OCI-LY1 (cell line): Measurements from ENCODE around the gene FBXO4.

Experiments
- H2AFZ ChIP-seq: fragments of 200-600 bp; sonication (generic), shearing (Covaris generic); 2 replicates; pipeline ENCODE4 v1.6.0; 2014; ENCODE audit warnings: antibody characterized with exemption, mild to moderate bottlenecking, low read length
- H3F3A ChIP-seq: fragments of 200-600 bp; sonication (generic), shearing (Covaris generic); 2 replicates; pipeline ENCODE4 v1.6.0; 2014; ENCODE audit warnings: mild to moderate bottlenecking, antibody characterized with exemption, low read length, moderate library complexity; ENCODE audit not compliant: insufficient read depth
- H3K27ac ChIP-seq: fragments of 200-600 bp; sonication (generic); 2 replicates; pipeline ENCODE4 v1.5.1; 2014; ENCODE audit warnings: low read length, mixed run types, mild to moderate bottlenecking, low read depth; ENCODE audit not compliant: poor library complexity, severe bottlenecking
- H3K27me3 ChIP-seq: fragments of 200-600 bp; sonication (generic); 2 replicates; pipeline ENCODE4 v1.6.0; 2014; ENCODE audit warnings: antibody characterized with exemption, mild to moderate bottlenecking, low read length, moderate library complexity; ENCODE audit not compliant: insufficient read depth
- H3K36me3 ChIP-seq: fragments of 200-600 bp; sonication (generic); 2 replicates; pipeline ENCODE4 v1.6.1; 2014; ENCODE audit warnings: mild to moderate bottlenecking, antibody characterized with exemption, low read length, moderate library complexity, mixed read lengths; ENCODE audit not compliant: insufficient read depth
- H3K4me1 ChIP-seq: fragments of 200-600 bp; sonication (generic); 2 replicates; pipeline ENCODE4 v1.5.1; 2014; ENCODE audit warnings: mild to moderate bottlenecking, low read length, moderate library complexity; ENCODE audit not compliant: insufficient read depth, severe bottlenecking
- H3K4me2 ChIP-seq: fragments of 200-600 bp; sonication (generic), shearing (Covaris generic); 2 replicates; pipeline ENCODE4 v1.6.1; 2014; ENCODE audit warnings: low read length
- H3K4me3 ChIP-seq: fragments of 200-600 bp; sonication (generic); 2 replicates; pipeline ENCODE4 v1.5.1; 2014; ENCODE audit warnings: low read length, low read depth, mild to moderate bottlenecking, mixed read lengths; ENCODE audit not compliant: poor library complexity, severe bottlenecking
- H3K79me2 ChIP-seq: fragments of 200-600 bp; shearing (Covaris generic); 2 replicates; pipeline ENCODE4 v1.6.1; 2016; ENCODE audit warnings: mixed run types, low read length, mixed read lengths; ENCODE audit not compliant: insufficient read depth
- H3K9ac ChIP-seq: fragments of 200-600 bp; sonication (generic), shearing (Covaris generic); 2 replicates; pipeline ENCODE4 v1.6.1; 2014; ENCODE audit warnings: mild to moderate bottlenecking, low read length, mixed read lengths
- H3K9me2 ChIP-seq: fragments of 200-600 bp; sonication (generic), shearing (Covaris generic); 2 replicates; pipeline ENCODE4 v1.6.1; 2014; ENCODE audit warnings: low read depth, mild to moderate bottlenecking, low read length, mixed read lengths
- H3K9me3 ChIP-seq: fragments of 200-600 bp; shearing (Covaris generic); 2 replicates; pipeline ENCODE4 v1.6.1; 2014; ENCODE audit warnings: low read length, mixed read lengths
- H4K20me1 ChIP-seq: fragments of 200-600 bp; sonication (generic), shearing (Covaris generic); 2 replicates; pipeline ENCODE4 v1.6.0; 2016; ENCODE audit warnings: mild to moderate bottlenecking, low read length; ENCODE audit not compliant: insufficient read depth
- EZH2 ChIP-seq: fragments of 200-600 bp; sonication (generic), shearing (Covaris generic); IDR thresholded peaks from 2 replicates; pipeline ENCODE4 v1.8.0; 2017; ENCODE audit warnings: borderline replicate concordance, mixed run types, mild to moderate bottlenecking, antibody characterized with exemption, low read length, moderate library complexity, mixed read lengths
- TF ChIP-seq, protein P1 (sequence below): fragments of 200-600 bp; sonication (generic), shearing (Covaris generic); IDR thresholded peaks from 2 replicates; pipeline ENCODE4 v1.5.1; 2017; ENCODE audit warnings: mild to moderate bottlenecking, antibody characterized with exemption, low read length, moderate library complexity, mixed read lengths

Gene FBXO4

DNA sequence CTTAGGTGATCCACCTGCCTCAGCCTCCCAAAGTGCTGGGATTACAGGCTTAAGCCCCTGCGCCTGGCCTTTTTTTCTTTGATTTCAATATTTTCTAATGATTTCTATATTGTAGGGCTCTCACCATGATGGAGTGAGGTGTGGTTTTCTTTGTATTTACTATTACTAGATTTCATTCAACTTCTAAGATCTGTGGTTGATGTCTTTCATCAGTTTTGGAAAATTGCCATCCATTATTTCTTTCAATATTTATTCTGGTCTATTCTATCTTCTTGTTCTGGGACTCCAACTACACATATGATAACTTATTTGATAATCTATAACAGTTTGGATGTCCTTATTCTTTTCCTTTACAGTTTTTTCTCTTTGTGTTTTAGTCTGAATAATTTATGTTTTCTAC is 31.9 kb downstream of the FBXO4 start:
- Histone ChIP-seq H3K4me2 (no peak overlapping the region), H3K79me2 (no peaks in the 10 kb centered on the region), H3K27me3 (no peaks in the 10 kb centered on the region), H3K9me3 (no peaks in the 10 kb centered on the region; the same call in 1 of the 2 replicates), H3K9me2 (no peaks in the 10 kb centered on the region), H3K27ac (no peak overlapping the region), H3F3A (no peaks in the 10 kb centered on the region), H3K4me1 (no peaks in the 10 kb centered on the region), H3K4me3 (no peak overlapping the region), H2AFZ (no peak overlapping the region), H4K20me1 (no peaks in the 10 kb centered on the region), H3K9ac (no peak overlapping the region), H3K36me3 (no peaks in the 10 kb centered on the region)
- no peak for TF ChIP-seq EZH2
- TF ChIP-seq, protein P1, sequence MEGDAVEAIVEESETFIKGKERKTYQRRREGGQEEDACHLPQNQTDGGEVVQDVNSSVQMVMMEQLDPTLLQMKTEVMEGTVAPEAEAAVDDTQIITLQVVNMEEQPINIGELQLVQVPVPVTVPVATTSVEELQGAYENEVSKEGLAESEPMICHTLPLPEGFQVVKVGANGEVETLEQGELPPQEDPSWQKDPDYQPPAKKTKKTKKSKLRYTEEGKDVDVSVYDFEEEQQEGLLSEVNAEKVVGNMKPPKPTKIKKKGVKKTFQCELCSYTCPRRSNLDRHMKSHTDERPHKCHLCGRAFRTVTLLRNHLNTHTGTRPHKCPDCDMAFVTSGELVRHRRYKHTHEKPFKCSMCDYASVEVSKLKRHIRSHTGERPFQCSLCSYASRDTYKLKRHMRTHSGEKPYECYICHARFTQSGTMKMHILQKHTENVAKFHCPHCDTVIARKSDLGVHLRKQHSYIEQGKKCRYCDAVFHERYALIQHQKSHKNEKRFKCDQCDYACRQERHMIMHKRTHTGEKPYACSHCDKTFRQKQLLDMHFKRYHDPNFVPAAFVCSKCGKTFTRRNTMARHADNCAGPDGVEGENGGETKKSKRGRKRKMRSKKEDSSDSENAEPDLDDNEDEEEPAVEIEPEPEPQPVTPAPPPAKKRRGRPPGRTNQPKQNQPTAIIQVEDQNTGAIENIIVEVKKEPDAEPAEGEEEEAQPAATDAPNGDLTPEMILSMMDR: no peak

DNA sequence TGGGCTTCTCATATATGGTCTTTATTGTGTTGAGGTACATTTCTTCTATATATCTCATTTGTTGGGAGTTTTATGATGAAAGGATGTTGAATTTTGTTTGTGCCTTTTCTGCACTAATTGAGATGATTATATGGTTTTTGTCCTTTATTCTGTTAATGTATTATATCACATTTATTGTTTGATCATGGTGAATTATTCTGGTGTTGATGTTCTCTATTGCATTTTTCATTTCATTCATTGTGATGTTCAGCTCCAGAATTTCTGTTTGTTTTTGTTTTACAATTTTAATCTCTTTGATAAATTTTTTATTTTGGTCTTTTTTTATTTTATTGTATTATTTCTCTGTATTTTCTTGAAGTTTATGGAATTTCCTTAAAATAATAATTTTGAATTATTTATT is 35.4 kb downstream of the FBXO4 start:
- Histone ChIP-seq H3K9ac (no peak overlapping the region), H3K27ac (no peak overlapping the region), H3K9me2 (no peaks in the 10 kb centered on the region), H3K4me1 (no peaks in the 10 kb centered on the region), H3K27me3 (no peaks in the 10 kb centered on the region), H4K20me1 (no peaks in the 10 kb centered on the region), H3K4me3 (no peak overlapping the region), H3K79me2 (no peaks in the 10 kb centered on the region), H2AFZ (no peak overlapping the region), H3K9me3 (no peaks in the 10 kb centered on the region; the same call in 1 of the 2 replicates), H3K36me3 (no peaks in the 10 kb centered on the region), H3F3A (no peaks in the 10 kb centered on the region), H3K4me2 (no peak overlapping the region)
- TF ChIP-seq, protein P1: no peak
- TF ChIP-seq EZH2: no peak

DNA sequence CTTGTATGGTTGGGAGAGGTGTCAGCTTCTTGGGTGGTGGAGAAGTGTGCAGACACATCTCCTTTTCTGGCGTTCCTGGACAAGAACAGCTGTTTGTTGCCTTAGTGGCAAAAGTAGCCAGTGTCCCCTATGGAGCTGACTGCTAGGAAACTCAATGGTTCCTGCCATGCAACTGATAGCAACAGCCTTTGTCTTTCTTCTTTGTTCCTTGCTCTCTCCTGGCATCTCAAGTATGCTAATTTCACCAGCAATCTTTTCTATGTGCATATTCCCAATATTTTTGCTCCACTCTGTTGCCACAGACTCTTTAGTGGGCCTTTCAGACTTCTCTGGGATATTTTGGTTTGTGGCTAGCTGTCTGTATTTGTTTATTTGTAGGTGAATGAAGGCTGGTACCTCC is 36.7 kb downstream of the FBXO4 start:
- H3K27ac ChIP-seq: no peak overlapping the region
- no peaks in the 10 kb centered on the region for H3K4me1 ChIP-seq
- H4K20me1 ChIP-seq: no peaks in the 10 kb centered on the region
- no peaks in the 10 kb centered on the region for H3K36me3 ChIP-seq
- H3K9me3 ChIP-seq: no peaks in the 10 kb centered on the region; the same call in 1 of the 2 replicates
- H3F3A ChIP-seq: no peaks in the 10 kb centered on the region
- no peak overlapping the region for H3K4me2 ChIP-seq
- H3K4me3 ChIP-seq: no peak overlapping the region
- TF ChIP-seq, protein P1: no peak
- TF ChIP-seq EZH2: no peak
- no peak overlapping the region for H3K9ac ChIP-seq
- no peak overlapping the region for H2AFZ ChIP-seq
- no peaks in the 10 kb centered on the region for H3K9me2 ChIP-seq
- no peaks in the 10 kb centered on the region for H3K79me2 ChIP-seq
- no peaks in the 10 kb centered on the region for H3K27me3 ChIP-seq
